PC-3 (cell line): ENCODE results near the gene C3orf70. TPM values are rescaled to one million over a fixed set of nuclear protein-coding genes. Genes with fewer than 3 reads are reported as not detected.

Source experiments
- ATAC-seq: fragments of 200-7000 bp; cut with Tn5 transposase; 2 replicates; pipeline ENCODE4 v1.9.1; 2020; ENCODE audit warnings: mild to moderate bottlenecking, moderate library complexity
- BruUV-seq: library from RNA; stranded (reverse); fragments of 400-500 nt; replicated peaks from 2 replicates; lab custom pipeline; 2021; lab: Mats Ljungman, UMichigan
- CTCF ChIA-PET: fragments of 300-600 bp; sonication (Branson Sonifier 250); formaldehyde crosslinking; loops from one replicate; lab custom pipeline; 2022; ENCODE audit warnings: antibody characterized with exemption; lab: Charles Lee
- POLR2A ChIA-PET: fragments of 300-600 bp; sonication (Branson Sonifier 250); formaldehyde crosslinking; loops from one replicate; lab custom pipeline; 2022; ENCODE audit warnings: antibody characterized with exemption; ENCODE audit not compliant: unreplicated experiment; lab: Charles Lee
- DNase-seq: peaks from one replicate; pipeline ENCODE4 v3.0.0-alpha.2; 2015
- H2AFZ ChIP-seq: fragments of 300-600 bp; sonication (generic); 2 replicates; pipeline ENCODE4 v1.6.0; 2016; ENCODE audit warnings: antibody characterized with exemption, low read length
- H3F3A ChIP-seq: fragments of 300-600 bp; sonication (generic); one replicate; pipeline ENCODE4 v1.6.0; 2017; ENCODE audit warnings: antibody characterized with exemption, low read length, control low read depth, mild to moderate bottlenecking; ENCODE audit not compliant: unreplicated experiment
- H3K27ac ChIP-seq: fragments of 300-600 bp; sonication (generic); 2 replicates; pipeline ENCODE4 v1.5.1; 2016; ENCODE audit warnings: mild to moderate bottlenecking, low read length
- H3K27me3 ChIP-seq: fragments of 300-600 bp; sonication (generic); 2 replicates; pipeline ENCODE4 v1.6.1; 2016; ENCODE audit warnings: low read length, mixed read lengths
- H3K36me3 ChIP-seq: fragments of 300-600 bp; sonication (generic); 2 replicates; pipeline ENCODE4 v1.6.1; 2016; ENCODE audit warnings: low read depth, mixed run types, low read length, mixed read lengths
- H3K4me1 ChIP-seq: fragments of 300-600 bp; sonication (generic); 2 replicates; pipeline ENCODE4 v1.5.1; 2016; ENCODE audit warnings: low read length; ENCODE audit not compliant: insufficient read depth
- H3K4me2 ChIP-seq: fragments of 300-600 bp; sonication (generic); 2 replicates; pipeline ENCODE4 v1.6.0; 2016; ENCODE audit warnings: low read length
- H3K4me3 ChIP-seq: fragments of 300-600 bp; sonication (generic); 2 replicates; pipeline ENCODE4 v1.5.1; 2016; ENCODE audit warnings: mild to moderate bottlenecking, low read length, mixed read lengths
- H3K79me2 ChIP-seq: fragments of 300-600 bp; sonication (generic); 2 replicates; pipeline ENCODE4 v1.6.1; 2017; ENCODE audit warnings: low read length, mixed read lengths
- H3K9ac ChIP-seq: fragments of 300-600 bp; sonication (generic); 2 replicates; pipeline ENCODE4 v1.6.0; 2016; ENCODE audit warnings: mild to moderate bottlenecking, low read length
- H3K9me2 ChIP-seq: fragments of 300-600 bp; sonication (generic); replicated peaks from 2 replicates; pipeline ENCODE4 v1.6.1; 2016; ENCODE audit warnings: mixed run types, low read length, mixed read lengths
- H3K9me3 ChIP-seq: fragments of 300-600 bp; sonication (generic); 2 replicates; pipeline ENCODE4 v1.6.1; 2016; ENCODE audit warnings: low read length, mixed read lengths
- H4K20me1 ChIP-seq: fragments of 300-600 bp; sonication (generic); 2 replicates; pipeline ENCODE4 v1.6.1; 2016; ENCODE audit warnings: low read length, mixed read lengths
- EZH2 ChIP-seq: fragments of 300-600 bp; sonication (generic); IDR thresholded peaks from one replicate; pipeline ENCODE4 v1.6.1; 2017; ENCODE audit warnings: antibody characterized with exemption, mild to moderate bottlenecking, low read length; ENCODE audit not compliant: unreplicated experiment
- EZH2phosphoT487 ChIP-seq: fragments of 300-600 bp; sonication (generic); IDR thresholded peaks from 2 replicates; pipeline ENCODE4 v1.6.1; 2018; ENCODE audit warnings: mild to moderate bottlenecking, antibody characterized with exemption, low read length, borderline replicate concordance
- intact Hi-C: fragments of 100-400 bp; cut with micrococcal nuclease; formaldehyde crosslinking; loops from 2 replicates; pipeline ENCODE4 v1.9.0; 2023
- total RNA-seq: library from RNA; depleted of rRNA; stranded (reverse); fragments of >200 nt; gene quantifications from 2 replicates; pipeline ENCODE4 v1.2.3, GENCODE V29; 2014
- TF ChIP-seq, protein P1 (sequence below): fragments of 300-600 bp; sonication (generic); conservative IDR thresholded peaks from 2 replicates; pipeline ENCODE4 v1.5.1; 2017; ENCODE audit warnings: antibody characterized with exemption, low read depth, mild to moderate bottlenecking, low read length

Gene C3orf70
- total RNA-seq, 1 experiment from 2014 or later, result not detected

DNA sequence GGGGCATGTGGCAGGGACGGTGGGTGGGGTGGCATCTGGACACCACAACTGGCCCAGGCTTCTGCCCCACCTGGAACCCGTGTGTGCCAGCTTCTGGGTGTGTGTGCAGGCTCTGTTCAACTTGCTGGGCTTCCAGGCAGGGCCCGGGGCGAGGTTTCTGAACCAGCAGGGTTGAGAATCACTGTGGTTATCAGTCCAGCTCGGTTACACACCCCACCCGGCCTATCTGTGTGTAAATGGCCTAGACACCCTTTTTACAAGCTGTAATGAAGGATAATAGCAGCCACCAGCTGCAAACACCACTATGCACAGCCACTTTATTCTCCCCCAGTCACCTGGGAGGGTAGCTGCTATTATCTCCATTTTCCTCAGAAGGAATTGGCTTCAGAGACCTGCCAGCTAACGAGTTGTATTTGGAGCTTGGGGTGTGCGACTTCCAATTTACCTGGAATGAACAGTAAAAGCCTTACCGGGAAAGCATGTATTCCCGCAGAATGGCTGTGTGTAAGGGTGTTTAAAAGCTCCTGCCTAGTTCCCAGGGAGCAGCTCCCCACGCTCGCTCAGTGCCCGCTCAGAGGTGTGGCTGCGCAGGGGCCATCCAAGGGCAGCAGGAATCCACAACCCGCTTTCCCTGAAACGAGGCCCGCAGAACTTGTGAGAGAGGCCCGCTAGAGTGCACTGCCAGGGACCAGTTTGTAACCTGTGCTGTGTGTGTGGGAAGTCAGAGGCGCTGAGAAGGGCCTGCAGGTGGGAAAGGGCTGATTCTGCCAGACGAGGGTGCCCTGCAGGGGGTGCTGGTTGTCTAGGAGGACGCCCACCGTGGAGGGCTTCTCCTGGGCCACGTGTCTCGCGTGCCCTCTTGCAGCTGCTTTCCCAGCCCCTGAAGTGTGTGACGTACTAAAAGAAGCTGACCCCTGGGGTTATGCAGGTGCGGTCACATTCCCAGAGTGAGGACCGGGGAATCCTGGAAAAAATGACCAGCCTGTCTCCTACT, 83.5 kb downstream of the C3orf70 start:
- no peak overlapping the region for H2AFZ ChIP-seq
- POLR2A ChIA-PET, result no interaction called here
- H3K79me2 ChIP-seq, result no peaks in the 10 kb centered on the region
- BruUV-seq, result no TSS peak
- CTCF ChIA-PET, result interaction anchor here (0.6 kb wide), 3 partner anchors 65 to 910 kb away, joined by 3 read pairs; no protein-coding TSS in a partner anchor
- no peak for TF ChIP-seq EZH2phosphoT487
- no peak for TF ChIP-seq EZH2
- TF ChIP-seq, protein P1, sequence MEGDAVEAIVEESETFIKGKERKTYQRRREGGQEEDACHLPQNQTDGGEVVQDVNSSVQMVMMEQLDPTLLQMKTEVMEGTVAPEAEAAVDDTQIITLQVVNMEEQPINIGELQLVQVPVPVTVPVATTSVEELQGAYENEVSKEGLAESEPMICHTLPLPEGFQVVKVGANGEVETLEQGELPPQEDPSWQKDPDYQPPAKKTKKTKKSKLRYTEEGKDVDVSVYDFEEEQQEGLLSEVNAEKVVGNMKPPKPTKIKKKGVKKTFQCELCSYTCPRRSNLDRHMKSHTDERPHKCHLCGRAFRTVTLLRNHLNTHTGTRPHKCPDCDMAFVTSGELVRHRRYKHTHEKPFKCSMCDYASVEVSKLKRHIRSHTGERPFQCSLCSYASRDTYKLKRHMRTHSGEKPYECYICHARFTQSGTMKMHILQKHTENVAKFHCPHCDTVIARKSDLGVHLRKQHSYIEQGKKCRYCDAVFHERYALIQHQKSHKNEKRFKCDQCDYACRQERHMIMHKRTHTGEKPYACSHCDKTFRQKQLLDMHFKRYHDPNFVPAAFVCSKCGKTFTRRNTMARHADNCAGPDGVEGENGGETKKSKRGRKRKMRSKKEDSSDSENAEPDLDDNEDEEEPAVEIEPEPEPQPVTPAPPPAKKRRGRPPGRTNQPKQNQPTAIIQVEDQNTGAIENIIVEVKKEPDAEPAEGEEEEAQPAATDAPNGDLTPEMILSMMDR, result no peak; the same call in 1 of the 2 replicates
- H3K27ac ChIP-seq, result no peak overlapping the region
- H3K9me3 ChIP-seq, result no peaks in the 10 kb centered on the region
- H3K9ac ChIP-seq, result no peak overlapping the region
- H3K4me1 ChIP-seq, result no peaks in the 10 kb centered on the region
- intact Hi-C loops, result loop anchor here (1.0 kb wide), 1 partner anchor 194 kb away; no protein-coding TSS in a partner anchor
- no peak overlapping the region for H3K4me3 ChIP-seq
- no peak for ATAC-seq
- DNase-seq, result no peak
- H3K9me2 ChIP-seq, result no peaks in the 10 kb centered on the region
- no peaks in the 10 kb centered on the region for H3K36me3 ChIP-seq
- H3K4me2 ChIP-seq, result no peak overlapping the region
- no peaks in the 10 kb centered on the region for H3K27me3 ChIP-seq
- no peaks in the 10 kb centered on the region for H4K20me1 ChIP-seq
- H3F3A ChIP-seq, result no peaks in the 10 kb centered on the region

DNA sequence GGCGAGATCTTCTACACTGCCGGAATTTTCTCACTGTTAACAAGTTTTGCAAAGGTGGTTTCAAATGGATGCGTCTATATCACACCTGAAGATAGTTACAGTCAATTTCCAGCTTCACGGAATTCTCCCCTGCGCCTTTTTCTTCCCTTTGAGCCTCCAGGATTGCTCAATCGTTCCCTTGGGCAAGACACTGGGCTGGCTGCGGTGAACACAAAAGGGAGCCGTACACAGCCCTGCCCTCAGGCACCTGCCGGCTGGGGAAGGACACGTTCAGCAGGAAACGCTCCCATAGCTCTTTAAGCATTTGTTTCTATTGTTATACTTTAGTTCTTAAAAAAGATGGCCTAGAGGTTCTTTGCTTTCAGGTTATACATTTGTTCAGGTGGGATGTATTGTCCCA, 85.7 kb downstream of the C3orf70 start:
- no TSS peak for BruUV-seq
- Histone ChIP-seq H2AFZ (no peak overlapping the region), H3K27me3 (no peaks in the 10 kb centered on the region), H3K27ac (no peak overlapping the region), H3K9me2 (no peaks in the 10 kb centered on the region), H3K79me2 (no peaks in the 10 kb centered on the region), H4K20me1 (no peaks in the 10 kb centered on the region), H3K4me2 (no peak overlapping the region), H3K4me1 (no peaks in the 10 kb centered on the region), H3K4me3 (no peak overlapping the region), H3K9me3 (no peaks in the 10 kb centered on the region), H3K9ac (no peak overlapping the region), H3F3A (no peaks in the 10 kb centered on the region), H3K36me3 (no peaks in the 10 kb centered on the region)
- TF ChIP-seq, protein P1, result no peak
- TF ChIP-seq EZH2phosphoT487, result no peak
- no peak for TF ChIP-seq EZH2
- DNase-seq (no peak), ATAC-seq (no peak)
- POLR2A ChIA-PET, result no interaction called here
- CTCF ChIA-PET, result no interaction called here
- intact Hi-C loops, result no loop called here
